Osteocyte (in vitro differentiated cells): Measurements from ENCODE around the gene SCLT1. TPM values are rescaled to one million over a fixed set of nuclear protein-coding genes. Genes with fewer than 3 reads are reported as not detected.
"Not testable (repeated sequence)": the region's sequence is repeated elsewhere in the genome, so short reads cannot be mapped to it uniquely, and the experiment has no call there.

ENCODE experiments used
- DNase-seq: peaks from one replicate; pipeline ENCODE4 v3.0.0; 2021; ENCODE audit warnings: mixed read lengths; ENCODE audit not compliant: unreplicated experiment; ENCODE audit errors: extremely low spot score
- H3K27ac Mint-ChIP-seq: one replicate; pipeline ENCODE4 v1.8.0; 2021; ENCODE audit warnings: mild to moderate bottlenecking, mixed read lengths; ENCODE audit not compliant: unreplicated experiment
- H3K27me3 Mint-ChIP-seq: one replicate; pipeline ENCODE4 v1.8.0; 2021; ENCODE audit warnings: mixed read lengths; ENCODE audit not compliant: unreplicated experiment
- H3K36me3 Mint-ChIP-seq: one replicate; pipeline ENCODE4 v1.8.0; 2021; ENCODE audit warnings: mixed read lengths; ENCODE audit not compliant: unreplicated experiment
- H3K4me1 Mint-ChIP-seq: one replicate; pipeline ENCODE4 v1.8.0; 2021; ENCODE audit warnings: mixed read lengths; ENCODE audit not compliant: unreplicated experiment
- H3K4me3 Mint-ChIP-seq: one replicate; pipeline ENCODE4 v1.8.0; 2021; ENCODE audit warnings: mild to moderate bottlenecking, moderate library complexity, mixed read lengths; ENCODE audit not compliant: unreplicated experiment
- H3K9me3 Mint-ChIP-seq: one replicate; pipeline ENCODE4 v1.8.0; 2021; ENCODE audit warnings: mixed read lengths; ENCODE audit not compliant: unreplicated experiment
- total RNA-seq: library from RNA; stranded (reverse); gene quantifications from 2 replicates; pipeline ENCODE4 v1.2.1, GENCODE V29; 2021
- TF ChIP-seq, protein P1 (sequence below): fragments of 200-600 bp; sonication (generic); IDR thresholded peaks from 2 replicates; pipeline ENCODE4 v1.5.0; 2021; ENCODE audit warnings: antibody characterized with exemption, mild to moderate bottlenecking, moderate library complexity

Gene SCLT1
- total RNA-seq, 1 donor from 2014 or later = 13.6 TPM

- DNase-seq = no peak
- no peaks in the 10 kb centered on the region for H3K27me3 Mint-ChIP-seq
- H3K4me1 Mint-ChIP-seq = no peaks in the 10 kb centered on the region
- peaks cover 23% of the 10 kb centered on the region for H3K9me3 Mint-ChIP-seq
- TF ChIP-seq, protein P1, sequence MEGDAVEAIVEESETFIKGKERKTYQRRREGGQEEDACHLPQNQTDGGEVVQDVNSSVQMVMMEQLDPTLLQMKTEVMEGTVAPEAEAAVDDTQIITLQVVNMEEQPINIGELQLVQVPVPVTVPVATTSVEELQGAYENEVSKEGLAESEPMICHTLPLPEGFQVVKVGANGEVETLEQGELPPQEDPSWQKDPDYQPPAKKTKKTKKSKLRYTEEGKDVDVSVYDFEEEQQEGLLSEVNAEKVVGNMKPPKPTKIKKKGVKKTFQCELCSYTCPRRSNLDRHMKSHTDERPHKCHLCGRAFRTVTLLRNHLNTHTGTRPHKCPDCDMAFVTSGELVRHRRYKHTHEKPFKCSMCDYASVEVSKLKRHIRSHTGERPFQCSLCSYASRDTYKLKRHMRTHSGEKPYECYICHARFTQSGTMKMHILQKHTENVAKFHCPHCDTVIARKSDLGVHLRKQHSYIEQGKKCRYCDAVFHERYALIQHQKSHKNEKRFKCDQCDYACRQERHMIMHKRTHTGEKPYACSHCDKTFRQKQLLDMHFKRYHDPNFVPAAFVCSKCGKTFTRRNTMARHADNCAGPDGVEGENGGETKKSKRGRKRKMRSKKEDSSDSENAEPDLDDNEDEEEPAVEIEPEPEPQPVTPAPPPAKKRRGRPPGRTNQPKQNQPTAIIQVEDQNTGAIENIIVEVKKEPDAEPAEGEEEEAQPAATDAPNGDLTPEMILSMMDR = no peak
- peaks cover 51% of the 10 kb centered on the region for H3K36me3 Mint-ChIP-seq
- H3K27ac Mint-ChIP-seq = no peak overlapping the region
- no peak overlapping the region for H3K4me3 Mint-ChIP-seq
Measured at GRCh38 chr4:129077326-129077725, 16.0 kb downstream of the SCLT1 start.

DNA sequence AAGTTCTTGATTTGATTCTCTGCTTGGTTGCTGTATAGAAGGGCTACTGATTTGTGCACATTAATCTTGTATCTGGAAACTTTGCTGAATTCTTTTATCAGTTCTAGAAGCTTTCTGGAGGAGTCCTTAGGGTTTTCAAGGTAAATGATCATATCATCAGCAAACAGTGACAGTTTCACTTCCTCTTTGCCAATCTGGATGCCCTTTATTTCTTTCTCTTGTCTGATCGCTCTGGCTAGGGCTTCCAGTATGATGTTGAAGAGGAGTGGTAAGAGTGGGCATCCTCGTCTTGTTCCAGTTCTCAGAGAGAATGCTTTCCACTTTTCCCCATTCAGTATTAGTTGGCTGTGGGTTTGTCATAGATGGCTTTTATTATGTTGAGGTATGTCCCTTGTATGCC is 23.8 kb downstream of the SCLT1 start:
- not testable (repeated sequence) for H3K27me3 Mint-ChIP-seq, H3K4me1 Mint-ChIP-seq, H3K27ac Mint-ChIP-seq, DNase-seq, H3K4me3 Mint-ChIP-seq
- peaks cover 29% of the 10 kb centered on the region for H3K36me3 Mint-ChIP-seq
- H3K9me3 Mint-ChIP-seq = peaks cover 59% of the 10 kb centered on the region

GRCh38 chr4:129064717-129065116 is 28.6 kb downstream of the SCLT1 start:
- Mint-ChIP-seq H3K36me3 (peaks cover 30% of the 10 kb centered on the region), H3K9me3 (peaks cover 41% of the 10 kb centered on the region), H3K27me3 (no peaks in the 10 kb centered on the region), H3K4me1 (peaks cover 15% of the 10 kb centered on the region), H3K4me3 (no peak overlapping the region), H3K27ac (peak overlapping the region; percentile 44)
- DNase-seq = no peak
- TF ChIP-seq, protein P1 = no peak

DNA sequence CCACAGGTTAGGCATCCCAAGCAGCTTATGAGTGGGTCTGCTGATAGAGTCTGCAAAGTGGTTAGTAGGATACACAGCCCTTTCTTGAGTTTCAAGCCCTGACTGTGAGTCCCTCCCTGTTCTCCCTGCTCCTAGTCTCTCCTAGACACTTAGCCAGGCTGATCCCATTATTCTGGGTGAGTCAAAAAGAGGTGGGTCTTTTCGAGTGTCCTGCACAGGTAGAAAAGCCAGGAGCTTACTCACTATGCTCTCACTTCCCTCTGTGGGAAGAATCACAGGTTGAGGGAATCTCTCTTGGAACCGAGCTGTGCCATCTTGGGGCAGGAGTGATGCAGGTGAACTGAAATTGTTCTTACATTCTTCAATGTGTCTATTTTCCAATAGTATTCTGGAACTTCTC is 29.7 kb downstream of the SCLT1 start:
- TF ChIP-seq, protein P1 = no peak
- Mint-ChIP-seq H3K36me3 (peaks cover 38% of the 10 kb centered on the region), H3K4me1 (peaks cover 15% of the 10 kb centered on the region), H3K4me3 (no peak overlapping the region), H3K27me3 (no peaks in the 10 kb centered on the region), H3K9me3 (peaks cover 40% of the 10 kb centered on the region), H3K27ac (no peak overlapping the region)
- no peak for DNase-seq

DNA sequence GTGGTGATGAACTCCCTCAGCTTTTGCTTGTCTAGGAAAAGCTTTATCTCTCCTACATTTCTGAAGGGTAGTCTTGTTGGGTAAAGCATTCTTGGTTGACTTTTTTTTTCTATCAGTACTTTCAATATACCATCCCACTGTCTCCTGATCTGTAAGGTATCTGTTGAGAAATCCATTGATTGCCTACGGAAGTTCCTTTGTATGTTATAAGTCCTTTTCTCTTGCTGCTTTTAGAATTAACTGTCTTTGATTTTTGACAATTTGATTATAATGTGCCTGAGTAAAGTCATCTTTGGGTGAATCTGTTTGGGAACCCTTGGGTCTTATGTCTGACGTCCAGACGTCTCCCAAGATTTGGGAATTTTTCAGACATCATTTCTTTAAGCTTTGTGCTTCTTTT is 30.8 kb downstream of the SCLT1 start:
- peaks cover 15% of the 10 kb centered on the region for H3K4me1 Mint-ChIP-seq
- H3K4me3 Mint-ChIP-seq = no peak overlapping the region
- TF ChIP-seq, protein P1 = no peak
- H3K9me3 Mint-ChIP-seq = peaks cover 38% of the 10 kb centered on the region
- no peaks in the 10 kb centered on the region for H3K27me3 Mint-ChIP-seq
- H3K36me3 Mint-ChIP-seq = peaks cover 43% of the 10 kb centered on the region
- DNase-seq = no peak
- H3K27ac Mint-ChIP-seq = no peak overlapping the region

DNA sequence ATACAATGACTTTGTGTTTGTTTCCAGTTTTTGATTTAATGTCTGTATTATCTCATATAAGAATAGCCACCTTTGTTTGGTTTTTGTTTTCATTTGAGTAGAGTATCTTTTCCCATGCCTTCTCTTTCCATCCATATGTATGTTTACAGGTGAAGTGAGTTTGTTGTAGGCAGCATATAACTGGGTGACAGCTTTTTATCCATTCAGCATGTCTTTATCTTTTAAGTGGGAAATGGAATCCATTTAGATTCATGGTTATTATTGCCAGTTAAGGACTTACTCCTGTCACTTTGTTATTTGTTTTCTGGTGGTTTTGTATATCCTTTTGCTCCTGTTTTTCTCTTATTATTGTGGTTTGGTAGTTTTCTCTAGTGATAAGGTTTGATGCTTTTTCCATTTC is 34.3 kb downstream of the SCLT1 start:
- H3K4me3 Mint-ChIP-seq = no peak overlapping the region
- H3K9me3 Mint-ChIP-seq = peaks cover 55% of the 10 kb centered on the region

More for the DNA sequence above, 34.3 kb downstream of the SCLT1 start:
- peaks cover 59% of the 10 kb centered on the region for H3K36me3 Mint-ChIP-seq
- TF ChIP-seq, protein P1 = no peak
- peaks cover under 1% of the 10 kb centered on the region for H3K4me1 Mint-ChIP-seq
- H3K27me3 Mint-ChIP-seq = no peaks in the 10 kb centered on the region
- DNase-seq = no peak
- H3K27ac Mint-ChIP-seq = no peak overlapping the region
